ENCODE results near the gene DCDC1.

Gene DCDC1

GRCh38 chr11:30893318-30893717, 476.2 kb downstream of the DCDC1 start:
- no peak for DNase-seq

DNA sequence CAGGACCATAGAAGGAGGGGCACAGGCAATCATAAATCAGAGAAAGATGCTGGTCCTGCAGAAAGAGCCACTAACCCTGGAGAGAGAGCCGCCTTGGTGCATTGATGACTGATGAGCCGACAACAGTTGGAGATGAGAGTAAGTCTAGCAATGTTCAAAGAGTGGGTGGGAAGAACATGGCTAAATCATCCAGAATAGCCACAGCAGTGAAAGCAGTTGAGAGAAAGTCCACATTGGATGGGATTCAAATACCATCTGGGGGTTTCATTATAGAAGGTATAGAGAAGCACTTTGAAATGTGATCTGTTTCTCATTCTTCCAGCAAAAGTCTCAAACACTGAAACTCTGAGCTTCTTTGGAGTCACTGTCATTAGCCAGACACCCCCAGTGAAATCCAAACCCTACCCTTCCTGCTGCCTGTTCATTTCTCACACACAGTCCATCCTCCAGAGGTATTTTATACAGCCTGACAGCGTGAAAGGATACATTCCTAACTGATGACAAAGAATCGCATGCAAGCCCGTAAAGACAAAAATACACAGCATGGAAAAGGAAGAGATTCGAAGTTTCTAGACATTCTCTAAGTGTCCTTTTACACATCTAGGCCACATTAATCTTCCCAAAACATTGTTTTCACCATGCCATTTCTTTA, 480.3 kb downstream of the DCDC1 start:
- no peak for DNase-seq

DNA sequence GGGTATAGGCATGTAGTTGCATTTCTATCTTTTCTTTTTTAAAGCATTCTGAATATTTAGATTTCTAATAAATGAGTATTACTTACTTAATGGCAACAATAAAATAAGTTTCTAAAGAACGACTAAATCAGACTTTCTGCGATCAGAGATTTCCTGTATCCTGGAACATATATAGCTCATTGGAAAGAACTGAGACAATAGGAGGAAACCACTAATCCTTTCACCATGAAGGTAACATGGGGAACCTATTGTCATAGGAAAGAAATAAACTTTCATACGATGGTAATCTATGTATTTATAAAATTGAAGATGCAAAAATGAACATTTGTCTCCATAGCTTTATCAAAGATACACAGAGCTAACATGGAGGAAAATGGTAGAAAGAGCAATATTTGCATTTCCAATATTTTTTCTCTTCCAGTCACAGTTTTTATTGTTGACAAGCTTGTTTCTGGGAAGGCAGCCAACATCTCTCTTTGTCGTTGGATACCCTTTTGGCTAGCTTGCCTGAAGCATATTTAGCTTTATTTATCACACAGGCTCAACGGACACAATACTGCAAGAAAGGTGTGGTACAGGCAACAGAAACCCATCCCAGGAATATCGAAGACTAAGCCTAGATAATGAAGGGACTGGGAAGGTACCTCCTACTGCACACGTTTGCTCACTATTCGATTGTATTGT, 490.1 kb downstream of the DCDC1 start:
- no peak for DNase-seq

- DNase-seq: no peak
Measured at GRCh38 chr11:30878400-30878799, 491.1 kb downstream of the DCDC1 start.

DNA sequence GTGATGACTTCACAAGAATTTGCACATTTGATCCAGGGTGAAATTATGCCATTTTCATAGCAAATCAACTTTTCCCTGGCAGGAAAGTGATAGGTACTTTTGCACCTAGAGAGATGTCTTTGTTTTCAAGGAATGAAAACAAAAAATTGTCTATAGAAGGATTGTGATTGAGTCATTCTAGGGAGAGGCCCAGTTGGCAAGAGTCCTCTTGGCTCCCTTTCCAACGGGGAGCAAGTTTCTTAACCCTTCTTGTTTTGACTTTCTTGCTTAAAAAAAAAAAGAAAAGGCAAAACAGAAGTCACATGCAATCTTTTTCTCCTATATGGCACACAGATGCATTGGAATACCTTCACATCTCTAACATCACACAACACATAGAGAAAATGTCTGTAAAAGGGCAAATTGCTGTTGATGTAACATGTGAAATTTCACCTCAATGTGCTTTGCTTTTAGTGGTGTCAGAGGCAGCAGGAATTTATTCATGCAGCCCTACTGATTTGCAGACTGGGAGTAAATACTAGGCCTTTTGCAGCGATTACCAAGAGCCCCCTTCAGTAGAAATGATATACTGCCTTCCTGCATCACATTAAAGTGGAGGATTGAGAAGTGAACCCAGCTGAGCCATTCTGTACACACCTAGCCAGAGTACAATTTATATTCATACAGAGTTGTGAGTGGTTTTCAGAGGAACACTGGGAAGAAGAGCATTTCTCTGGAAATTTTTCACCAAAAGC, 492.7 kb downstream of the DCDC1 start:
- no peak for DNase-seq

DNA sequence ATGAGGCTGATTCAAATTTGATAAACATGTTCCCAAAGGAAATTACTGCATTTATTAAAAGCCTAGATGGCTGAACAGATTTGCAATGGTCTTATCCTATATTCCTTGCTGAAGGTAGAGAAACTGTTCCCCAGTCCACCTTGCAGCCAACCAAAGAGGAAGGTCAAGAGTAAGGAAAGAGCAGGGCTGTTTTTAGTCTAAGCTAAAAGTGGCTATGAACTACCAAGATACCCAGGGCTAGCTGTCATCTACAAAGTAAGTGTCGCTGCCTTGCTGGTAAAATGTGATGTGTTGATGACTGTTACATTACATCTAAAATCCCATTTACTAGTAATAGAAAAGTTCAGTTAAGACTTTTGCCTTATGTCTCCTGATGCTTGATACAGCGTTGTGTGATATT, 493.3 kb downstream of the DCDC1 start:
- DNase-seq: no peak

DNA sequence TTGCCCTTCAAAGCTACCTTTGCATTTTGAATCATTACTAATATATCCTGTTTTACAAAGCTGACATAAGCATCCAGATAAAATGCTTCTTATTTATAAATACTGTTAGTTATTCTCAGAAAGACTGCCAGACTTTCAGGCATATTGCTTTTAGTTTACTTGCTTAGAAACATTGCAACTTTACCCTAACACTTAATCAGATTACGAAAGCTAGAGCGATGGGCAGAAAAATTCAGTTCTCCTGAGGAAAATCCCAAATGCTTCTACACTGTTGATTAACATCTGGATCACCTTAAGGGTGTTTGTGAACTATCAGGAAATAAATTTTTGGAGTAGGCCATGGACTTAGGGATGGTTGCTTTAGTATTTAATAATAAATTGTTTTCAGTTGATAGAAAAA, 493.7 kb downstream of the DCDC1 start:
- DNase-seq: no peak

GRCh38 chr11:30873924-30874610, 495.5 kb downstream of the DCDC1 start:
- DNase-seq: no peak

DNA sequence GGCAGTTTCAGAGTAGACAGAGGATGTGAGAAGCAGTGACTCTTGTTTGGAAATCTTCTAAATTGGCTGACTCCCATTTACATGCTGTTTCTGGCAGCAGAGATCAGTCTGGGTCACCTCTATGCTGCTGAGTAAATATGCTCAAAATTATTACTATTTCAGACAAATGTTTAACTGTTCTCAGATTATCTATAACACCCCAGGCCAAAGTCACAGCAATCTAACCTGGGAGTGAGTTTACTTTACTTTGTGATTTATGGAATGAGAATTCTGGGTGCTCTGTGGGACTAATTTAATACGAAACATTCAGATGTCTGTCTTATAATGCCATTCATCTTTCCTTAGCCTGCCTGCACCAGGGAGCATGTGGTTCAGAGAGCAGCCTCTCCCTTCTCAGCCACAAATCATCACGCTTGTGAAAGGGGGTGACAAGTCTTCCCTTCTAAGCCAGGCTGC, 500.9 kb downstream of the DCDC1 start:
- DNase-seq: no peak

DNA sequence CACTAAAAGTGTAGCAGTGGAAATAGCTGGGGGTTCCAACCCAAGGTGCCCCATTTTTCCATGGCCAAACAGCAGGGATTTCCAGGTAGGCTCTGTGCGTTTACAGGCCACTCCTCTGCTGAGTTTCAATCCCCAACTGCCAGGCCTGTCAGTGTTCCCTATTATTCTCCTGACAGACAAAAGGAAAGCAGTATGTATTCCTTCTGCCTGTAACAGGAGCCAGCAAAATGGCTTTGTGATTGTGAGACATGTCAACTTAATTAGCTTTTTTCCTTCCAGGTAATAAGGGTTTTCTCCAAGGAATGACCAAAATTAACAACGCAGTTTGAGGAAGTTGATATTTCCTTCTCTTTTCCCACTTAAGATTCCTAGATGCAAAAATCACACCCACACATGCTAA, 506.3 kb downstream of the DCDC1 start:
- no peak for DNase-seq

- DNase-seq: no peak
Measured at GRCh38 chr11:30861531-30861930, 508.0 kb downstream of the DCDC1 start.

DNA sequence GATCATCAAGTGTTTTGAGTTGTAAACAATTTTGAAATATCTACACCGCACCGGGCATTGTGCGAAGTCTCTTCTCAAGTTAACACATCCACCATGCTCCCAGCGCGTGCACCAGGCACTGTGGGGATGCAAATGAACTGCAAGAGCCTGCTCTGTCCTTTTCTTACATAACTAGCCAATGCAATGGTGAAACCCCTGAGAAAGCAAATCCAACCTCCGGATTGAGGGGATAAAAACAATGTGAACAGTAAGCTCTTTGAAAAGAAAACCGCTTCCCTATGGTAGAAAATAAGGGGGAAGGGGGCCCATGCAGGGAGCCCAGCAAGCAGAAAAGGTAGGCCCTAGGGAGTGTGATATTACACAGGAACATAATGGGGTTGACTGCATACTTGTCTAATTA, 508.5 kb downstream of the DCDC1 start:
- DNase-seq: no peak

DNA sequence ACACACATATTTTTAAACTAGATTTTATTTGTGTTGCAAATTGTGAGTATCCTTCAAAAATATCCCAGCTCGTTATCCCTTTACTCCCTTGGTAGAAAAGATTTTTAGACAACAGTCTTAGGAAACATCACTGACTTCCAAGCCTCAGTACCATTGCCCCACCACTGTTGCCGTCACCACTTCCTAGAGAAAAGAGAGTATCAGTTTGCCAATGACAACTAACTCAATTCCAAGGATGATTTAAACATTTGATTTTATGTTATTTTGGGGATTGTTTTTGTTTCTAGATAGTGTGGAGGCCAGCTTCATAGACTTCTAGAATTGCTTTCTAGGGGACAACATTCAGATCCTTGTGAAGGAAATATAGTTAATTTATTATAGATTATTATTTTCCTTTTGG, 509.4 kb downstream of the DCDC1 start:
- no peak for DNase-seq

- no peak for DNase-seq
Measured at GRCh38 chr11:30859669-30860068, 509.9 kb downstream of the DCDC1 start.

- no peak for DNase-seq
Measured at GRCh38 chr11:30855383-30856006, 514.0 kb downstream of the DCDC1 start.

GRCh38 chr11:30853439-30853838, 516.1 kb downstream of the DCDC1 start:
- no peak for DNase-seq

GRCh38 chr11:30852645-30853044, 516.9 kb downstream of the DCDC1 start:
- DNase-seq: no peak

GRCh38 chr11:30852091-30852490, 517.4 kb downstream of the DCDC1 start:
- no peak for DNase-seq

- DNase-seq: no peak
Measured at GRCh38 chr11:30837252-30837651, 532.3 kb downstream of the DCDC1 start.

DNA sequence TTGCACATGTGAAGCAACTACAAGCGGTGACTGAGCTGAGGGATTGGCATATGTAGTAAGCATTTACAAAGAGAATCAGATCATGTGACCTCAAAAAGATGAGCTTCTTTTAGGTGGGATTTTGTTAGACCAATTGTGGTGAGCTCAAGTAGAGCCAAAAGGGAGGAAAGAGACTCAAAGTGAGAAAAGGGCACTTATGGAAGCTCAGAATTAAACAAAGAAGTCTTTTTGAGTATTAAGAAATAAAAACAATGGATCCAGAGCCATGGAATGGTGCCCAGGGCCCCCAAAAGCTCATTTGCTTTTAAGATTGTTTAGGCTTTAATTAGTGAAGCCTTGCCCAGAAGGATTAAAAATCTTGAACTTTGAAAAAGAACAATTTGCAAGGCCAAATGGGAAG, 536.7 kb downstream of the DCDC1 start:
- DNase-seq: no peak

GRCh38 chr11:30830681-30831080, 538.9 kb downstream of the DCDC1 start:
- no peak for DNase-seq

- DNase-seq: no peak
Measured at GRCh38 chr11:30826911-30827310, 542.6 kb downstream of the DCDC1 start.

- no peak for DNase-seq
Measured at GRCh38 chr11:30825723-30826122, 543.8 kb downstream of the DCDC1 start.

All from GDM1 (cell line).